GM10266 (cell line): ENCODE measurements around the gene SNTG2.

Experiments
- DNase-seq: peaks from one replicate; pipeline ENCODE4 v3.0.0; 2012; ENCODE audit errors: extremely low spot score
- TF ChIP-seq, protein P1 (sequence below): IDR thresholded peaks from 2 replicates; pipeline ENCODE4 v1.5.1; 2012; ENCODE audit warnings: mild to moderate bottlenecking, low read depth; ENCODE audit not compliant: control insufficient read depth, insufficient read depth; ENCODE audit errors: missing control alignments

The SNTG2 gene

GRCh38 chr2:965640-966147, 15.0 kb downstream of the SNTG2 start:
- no peak for DNase-seq
- TF ChIP-seq, protein P1, sequence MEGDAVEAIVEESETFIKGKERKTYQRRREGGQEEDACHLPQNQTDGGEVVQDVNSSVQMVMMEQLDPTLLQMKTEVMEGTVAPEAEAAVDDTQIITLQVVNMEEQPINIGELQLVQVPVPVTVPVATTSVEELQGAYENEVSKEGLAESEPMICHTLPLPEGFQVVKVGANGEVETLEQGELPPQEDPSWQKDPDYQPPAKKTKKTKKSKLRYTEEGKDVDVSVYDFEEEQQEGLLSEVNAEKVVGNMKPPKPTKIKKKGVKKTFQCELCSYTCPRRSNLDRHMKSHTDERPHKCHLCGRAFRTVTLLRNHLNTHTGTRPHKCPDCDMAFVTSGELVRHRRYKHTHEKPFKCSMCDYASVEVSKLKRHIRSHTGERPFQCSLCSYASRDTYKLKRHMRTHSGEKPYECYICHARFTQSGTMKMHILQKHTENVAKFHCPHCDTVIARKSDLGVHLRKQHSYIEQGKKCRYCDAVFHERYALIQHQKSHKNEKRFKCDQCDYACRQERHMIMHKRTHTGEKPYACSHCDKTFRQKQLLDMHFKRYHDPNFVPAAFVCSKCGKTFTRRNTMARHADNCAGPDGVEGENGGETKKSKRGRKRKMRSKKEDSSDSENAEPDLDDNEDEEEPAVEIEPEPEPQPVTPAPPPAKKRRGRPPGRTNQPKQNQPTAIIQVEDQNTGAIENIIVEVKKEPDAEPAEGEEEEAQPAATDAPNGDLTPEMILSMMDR = no peak

DNA sequence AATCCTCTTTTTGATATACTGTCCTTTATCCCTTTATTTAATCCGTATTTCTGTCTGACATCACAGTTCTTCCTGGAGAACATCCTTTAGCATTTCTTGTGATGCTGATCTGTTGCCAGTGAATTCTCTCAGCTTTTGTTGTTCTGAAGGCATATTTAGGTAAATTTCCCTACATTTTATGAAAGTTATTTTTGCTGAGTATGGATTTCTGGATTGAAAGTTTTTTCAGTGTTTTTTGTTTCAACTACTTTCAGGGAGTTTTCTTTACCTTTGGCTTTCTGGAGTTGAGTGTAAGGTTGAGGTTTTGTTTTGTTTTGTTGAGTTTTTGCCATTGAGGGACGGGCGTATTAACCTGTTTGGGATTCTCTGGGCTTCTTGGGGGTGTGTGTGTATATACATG, 22.5 kb downstream of the SNTG2 start:
- TF ChIP-seq, protein P1 = no peak
- DNase-seq = no peak

GRCh38 chr2:974054-974453, 23.4 kb downstream of the SNTG2 start:
- no peak for DNase-seq
- TF ChIP-seq, protein P1 = no peak

DNA sequence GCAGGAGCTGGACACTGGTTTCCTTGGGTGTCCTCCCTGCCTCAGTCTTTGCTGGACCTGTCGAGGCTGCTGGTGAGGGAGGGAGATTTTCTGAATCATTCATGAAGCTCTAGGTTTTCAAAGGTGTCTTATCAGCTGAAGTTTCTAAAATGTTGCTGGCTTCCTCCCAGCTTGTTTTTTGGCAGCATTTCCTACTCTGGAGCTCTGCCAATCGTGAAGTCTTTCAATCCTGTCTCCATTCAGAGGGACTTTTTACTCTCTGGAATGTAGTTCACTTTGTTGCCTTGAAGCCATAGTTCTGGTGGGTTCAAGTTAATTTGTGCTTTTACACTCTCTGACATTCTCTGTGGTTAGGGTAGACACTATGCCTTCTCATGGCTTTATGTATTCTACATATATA, 23.9 kb downstream of the SNTG2 start:
- no peak for DNase-seq
- TF ChIP-seq, protein P1 = no peak

DNA sequence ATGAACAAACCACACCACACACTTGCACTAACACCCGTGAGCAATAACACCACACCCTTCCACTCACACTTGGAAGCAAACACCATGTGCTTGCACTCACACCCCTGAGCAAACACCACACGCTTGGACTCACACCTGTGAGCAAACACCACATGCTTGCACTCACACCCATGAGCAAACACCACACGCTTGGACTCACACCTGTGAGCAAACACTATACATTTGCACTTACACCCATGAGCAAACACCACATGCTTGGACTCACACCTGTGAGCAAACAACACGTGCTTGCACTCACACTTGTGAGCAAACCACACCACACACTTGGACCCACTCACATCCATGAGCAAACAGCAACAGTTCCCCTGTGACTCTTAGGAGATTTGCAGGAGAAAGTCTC, 24.4 kb downstream of the SNTG2 start:
- TF ChIP-seq, protein P1 = no peak
- DNase-seq = no peak

DNA sequence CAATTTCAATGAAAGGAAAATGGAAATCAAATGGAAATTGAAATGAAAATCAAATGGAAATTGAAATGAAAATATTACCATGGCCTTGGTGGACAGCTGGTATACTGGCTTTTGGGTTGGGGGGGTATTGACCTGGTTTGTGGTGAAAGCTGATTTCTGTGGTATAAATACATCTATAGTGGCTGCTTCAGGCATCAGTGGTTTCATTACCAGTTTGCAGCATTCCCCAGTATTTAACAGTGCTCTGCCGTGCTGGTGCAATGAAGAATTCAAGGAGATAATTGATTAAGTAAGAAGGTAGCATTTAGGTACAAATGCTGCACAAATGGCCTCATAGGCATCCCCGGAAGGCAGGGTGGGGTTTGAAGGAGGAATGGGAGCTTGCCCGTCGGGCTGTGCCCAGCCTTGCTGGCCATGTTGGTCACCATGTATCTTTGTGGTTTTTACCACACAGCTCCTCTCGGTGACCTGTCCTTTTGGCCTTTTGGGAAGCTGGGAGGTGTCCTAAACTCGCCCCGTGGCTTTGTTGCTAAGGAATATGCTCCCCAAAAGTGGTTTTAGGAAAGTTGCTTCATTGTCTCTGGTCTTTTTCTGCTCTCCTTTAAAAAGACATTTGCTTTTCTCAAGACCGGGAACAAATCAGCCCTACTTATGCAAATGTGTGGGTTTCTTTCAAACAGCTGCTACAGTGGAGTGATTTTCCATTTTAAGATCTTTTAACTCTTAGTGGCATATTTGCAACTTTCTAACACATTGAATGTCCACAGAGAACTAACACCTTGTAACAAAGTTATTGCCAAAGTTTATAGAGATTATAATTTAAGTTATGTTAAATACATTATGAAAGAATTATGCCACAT, 28.6 kb downstream of the SNTG2 start:
- no peak for DNase-seq
- TF ChIP-seq, protein P1 = no peak

DNA sequence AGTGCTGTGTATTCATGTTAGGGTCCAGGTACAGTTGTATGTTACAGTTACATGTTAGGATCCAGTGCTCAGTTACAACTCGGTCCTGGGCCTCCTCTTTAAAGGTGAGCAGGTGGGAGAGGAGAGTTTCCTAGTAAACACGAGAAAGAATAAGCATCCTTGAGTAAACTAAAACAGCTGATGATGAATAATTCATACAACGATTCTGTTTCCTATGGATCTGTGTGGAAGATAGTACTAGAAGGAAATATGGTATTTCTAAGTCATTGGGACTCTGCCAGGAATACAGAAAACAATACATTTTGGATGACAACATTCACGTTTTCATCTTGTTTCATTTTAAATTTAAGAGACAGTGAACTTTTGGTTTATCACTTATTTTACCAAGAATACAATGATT, 29.5 kb downstream of the SNTG2 start:
- DNase-seq = no peak
- TF ChIP-seq, protein P1 = no peak
